Measurements from ENCODE around the gene EIF2AK3. TPM values are rescaled to one million over a fixed set of nuclear protein-coding genes. Genes with fewer than 3 reads are reported as not detected.

Gene EIF2AK3
- total RNA-seq (ENCODE audit: unreplicated experiment) = 17.1 TPM
- long read RNA-seq, partial matches to known transcripts = 1 of 2 reads
- long read RNA-seq, other reads (novel, unspliced or antisense) = 1 of 2 reads

DNA sequence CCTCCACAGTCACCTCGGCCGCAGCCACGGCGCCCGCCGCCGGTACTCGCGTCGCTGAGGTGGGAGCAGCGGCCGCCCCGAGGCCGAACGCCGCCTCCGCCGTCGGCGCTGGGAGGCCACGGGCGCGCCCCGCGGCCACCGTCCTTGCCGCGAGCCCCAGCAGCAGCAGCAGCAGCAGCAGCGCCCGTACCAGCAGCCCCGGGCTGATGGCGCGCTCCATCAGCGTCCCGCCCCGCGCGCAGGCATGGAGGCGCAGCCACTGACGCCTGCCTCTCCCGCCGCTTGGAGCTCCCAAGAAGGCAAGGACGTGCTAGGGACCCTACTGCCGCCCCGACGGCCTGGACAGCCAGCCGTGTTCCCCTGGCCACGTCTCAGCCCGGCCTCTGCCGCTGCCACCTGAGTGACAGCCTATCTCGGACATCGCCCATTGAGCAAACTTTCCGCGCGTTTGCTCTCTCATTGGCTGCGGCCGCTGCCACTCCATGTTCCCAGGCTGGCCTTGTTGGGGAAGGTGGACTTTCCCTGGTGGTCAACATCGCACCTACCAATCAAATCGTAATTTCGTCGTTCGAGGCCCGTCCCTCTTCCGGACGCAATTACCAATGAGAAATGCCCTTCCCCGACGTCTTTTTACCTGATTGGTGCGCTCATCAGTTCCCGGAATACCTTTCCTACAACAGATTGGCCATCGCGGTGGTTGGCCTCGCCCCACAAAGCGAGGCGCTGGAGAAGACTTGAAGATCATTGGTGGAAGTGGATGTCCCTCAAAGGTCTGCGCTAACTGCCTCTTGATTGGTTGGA, at the start of gene EIF2AK3:
TSS of gene EIF2AK3 (minus strand) at position 410 of the 801 bp plus-strand sequence. CDS start at position 220, 190 bp downstream.
- Mint-ChIP-seq H3K4me1 (ENCODE audit: unreplicated experiment) (peaks cover 14% of the 10 kb centered on the region), H3K27ac (ENCODE audit: unreplicated experiment) (peak within 1 kb of the TSS; percentile 86), H3K9me3 (ENCODE audit: unreplicated experiment) (no peaks in the 10 kb centered on the region), H3K27me3 (ENCODE audit: unreplicated experiment) (peaks cover 2% of the 10 kb centered on the region), H3K4me3 (ENCODE audit: unreplicated experiment) (peak within 1 kb of the TSS; percentile 96), H3K36me3 (ENCODE audit: low read depth, unreplicated experiment) (no peaks in the 10 kb centered on the region)
- peak; percentile 94 for DNase-seq (ENCODE audit: low spot score)
- TF ChIP-seq, protein P1, sequence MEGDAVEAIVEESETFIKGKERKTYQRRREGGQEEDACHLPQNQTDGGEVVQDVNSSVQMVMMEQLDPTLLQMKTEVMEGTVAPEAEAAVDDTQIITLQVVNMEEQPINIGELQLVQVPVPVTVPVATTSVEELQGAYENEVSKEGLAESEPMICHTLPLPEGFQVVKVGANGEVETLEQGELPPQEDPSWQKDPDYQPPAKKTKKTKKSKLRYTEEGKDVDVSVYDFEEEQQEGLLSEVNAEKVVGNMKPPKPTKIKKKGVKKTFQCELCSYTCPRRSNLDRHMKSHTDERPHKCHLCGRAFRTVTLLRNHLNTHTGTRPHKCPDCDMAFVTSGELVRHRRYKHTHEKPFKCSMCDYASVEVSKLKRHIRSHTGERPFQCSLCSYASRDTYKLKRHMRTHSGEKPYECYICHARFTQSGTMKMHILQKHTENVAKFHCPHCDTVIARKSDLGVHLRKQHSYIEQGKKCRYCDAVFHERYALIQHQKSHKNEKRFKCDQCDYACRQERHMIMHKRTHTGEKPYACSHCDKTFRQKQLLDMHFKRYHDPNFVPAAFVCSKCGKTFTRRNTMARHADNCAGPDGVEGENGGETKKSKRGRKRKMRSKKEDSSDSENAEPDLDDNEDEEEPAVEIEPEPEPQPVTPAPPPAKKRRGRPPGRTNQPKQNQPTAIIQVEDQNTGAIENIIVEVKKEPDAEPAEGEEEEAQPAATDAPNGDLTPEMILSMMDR (IDR thresholded peaks at IDR 0.05; ENCODE audit: unreplicated experiment) = peak; percentile 44

DNA sequence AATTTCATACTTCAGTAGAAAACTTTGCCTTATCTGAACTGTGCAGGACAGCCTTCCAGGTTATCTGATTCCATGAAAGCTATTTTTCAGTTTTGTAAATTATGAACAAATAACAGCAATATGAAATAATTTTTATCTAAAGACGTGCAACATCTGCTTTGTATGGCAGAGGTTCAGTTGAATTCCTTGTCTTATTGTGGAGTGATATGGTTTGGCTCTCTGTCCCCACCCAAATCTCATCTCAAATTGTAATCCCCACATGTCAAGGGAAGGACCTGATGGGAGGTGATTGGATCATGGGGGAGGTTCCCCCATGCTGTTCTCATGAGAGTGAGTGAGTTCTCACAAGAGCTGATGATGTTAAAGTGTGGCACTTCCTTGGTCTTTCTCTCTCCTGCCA, 46.1 kb upstream of the EIF2AK3 start:
- no peak overlapping the region for H3K4me3 Mint-ChIP-seq (ENCODE audit: unreplicated experiment)
- H3K27ac Mint-ChIP-seq (ENCODE audit: unreplicated experiment) = no peak overlapping the region
- H3K36me3 Mint-ChIP-seq (ENCODE audit: low read depth, unreplicated experiment) = no peaks in the 10 kb centered on the region
- peaks cover 22% of the 10 kb centered on the region for H3K4me1 Mint-ChIP-seq (ENCODE audit: unreplicated experiment)
- no peak for DNase-seq (ENCODE audit: low spot score)
- no peaks in the 10 kb centered on the region for H3K9me3 Mint-ChIP-seq (ENCODE audit: unreplicated experiment)
- TF ChIP-seq, protein P1 (IDR thresholded peaks at IDR 0.05; ENCODE audit: unreplicated experiment) = no peak
- no peaks in the 10 kb centered on the region for H3K27me3 Mint-ChIP-seq (ENCODE audit: unreplicated experiment)

DNA sequence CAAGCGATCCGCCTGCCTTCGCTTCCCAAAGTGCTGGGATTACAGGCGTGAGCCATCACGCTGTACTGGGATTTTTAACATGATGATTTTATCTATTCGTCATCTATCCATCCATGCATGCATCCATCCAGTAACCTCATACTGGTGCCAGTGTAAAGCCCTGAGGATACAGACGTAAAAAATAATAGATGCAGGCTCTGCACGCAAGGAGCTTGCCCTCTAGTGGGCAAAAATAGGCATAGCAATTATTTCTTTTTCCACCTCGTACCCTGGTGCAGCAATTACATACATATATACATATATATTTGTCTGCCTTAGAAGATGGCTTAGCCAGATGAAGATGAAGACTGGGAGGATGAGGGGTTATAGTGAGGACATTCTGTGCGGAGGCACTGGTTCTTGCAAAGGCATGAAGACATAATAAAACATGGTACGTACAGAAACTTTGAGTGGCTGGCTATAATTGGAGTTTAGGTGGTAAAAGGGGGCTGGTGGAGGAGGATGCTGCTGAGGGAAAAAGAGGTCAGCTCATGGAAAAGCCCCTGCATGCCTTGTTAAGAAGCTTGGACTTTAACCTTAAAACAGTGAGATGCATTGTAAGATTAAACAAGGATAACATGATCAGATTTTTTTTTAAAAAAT, 44.6 kb upstream of the EIF2AK3 start:
- H3K27ac Mint-ChIP-seq (ENCODE audit: unreplicated experiment) = no peak overlapping the region
- TF ChIP-seq, protein P1 (IDR thresholded peaks at IDR 0.05; ENCODE audit: unreplicated experiment) = peak; percentile 95
- H3K4me1 Mint-ChIP-seq (ENCODE audit: unreplicated experiment) = peaks cover 22% of the 10 kb centered on the region
- H3K4me3 Mint-ChIP-seq (ENCODE audit: unreplicated experiment) = no peak overlapping the region
- H3K9me3 Mint-ChIP-seq (ENCODE audit: unreplicated experiment) = no peaks in the 10 kb centered on the region
- H3K36me3 Mint-ChIP-seq (ENCODE audit: low read depth, unreplicated experiment) = no peaks in the 10 kb centered on the region
- DNase-seq (ENCODE audit: low spot score) = peak; percentile 11
- peaks cover 5% of the 10 kb centered on the region for H3K27me3 Mint-ChIP-seq (ENCODE audit: unreplicated experiment)

DNA sequence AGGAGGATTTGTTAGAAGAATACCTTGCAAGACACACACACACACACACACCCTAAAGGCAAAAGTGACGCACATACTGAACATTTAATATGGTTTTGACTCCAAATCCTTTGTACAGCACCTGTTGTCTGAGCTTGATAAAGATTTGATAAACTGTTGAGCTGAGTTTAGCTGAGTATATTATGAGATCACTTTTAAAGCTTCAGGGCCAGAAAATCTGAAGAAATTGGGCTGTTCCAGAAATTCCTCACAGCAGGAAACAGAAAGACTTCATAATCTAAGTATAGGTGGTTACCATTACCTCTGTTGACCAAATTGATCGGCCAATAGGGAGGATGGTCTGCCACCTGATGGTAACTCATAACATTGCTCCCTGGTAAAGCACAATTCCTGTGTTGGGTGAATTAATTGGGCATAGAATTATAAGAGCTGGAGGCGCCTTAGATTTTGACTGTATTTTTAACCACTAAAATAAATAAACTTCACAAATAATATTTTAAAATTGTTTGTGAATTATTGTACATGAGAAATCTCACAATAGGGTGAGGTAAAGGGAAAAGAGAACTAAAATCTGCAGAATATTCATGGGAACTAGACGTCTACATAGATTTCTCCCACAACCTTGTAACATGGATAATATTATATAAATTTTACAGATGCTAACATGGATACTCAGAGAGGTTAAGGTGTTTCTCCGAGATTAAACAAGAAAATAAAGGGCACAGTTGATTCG, 42.4 kb upstream of the EIF2AK3 start:
- H3K4me3 Mint-ChIP-seq (ENCODE audit: unreplicated experiment) = no peak overlapping the region
- peak; percentile 31 for DNase-seq (ENCODE audit: low spot score)
- TF ChIP-seq, protein P1 (IDR thresholded peaks at IDR 0.05; ENCODE audit: unreplicated experiment) = peak; percentile 70
- H3K9me3 Mint-ChIP-seq (ENCODE audit: unreplicated experiment) = no peaks in the 10 kb centered on the region
- H3K27ac Mint-ChIP-seq (ENCODE audit: unreplicated experiment) = no peak overlapping the region
- H3K36me3 Mint-ChIP-seq (ENCODE audit: low read depth, unreplicated experiment) = no peaks in the 10 kb centered on the region
- peaks cover 21% of the 10 kb centered on the region for H3K4me1 Mint-ChIP-seq (ENCODE audit: unreplicated experiment)
- peaks cover 6% of the 10 kb centered on the region for H3K27me3 Mint-ChIP-seq (ENCODE audit: unreplicated experiment)

All from endothelial cell (in vitro differentiated cells).